ENCODE measurements around the gene RHBDF1.

Gene RHBDF1, protein sequence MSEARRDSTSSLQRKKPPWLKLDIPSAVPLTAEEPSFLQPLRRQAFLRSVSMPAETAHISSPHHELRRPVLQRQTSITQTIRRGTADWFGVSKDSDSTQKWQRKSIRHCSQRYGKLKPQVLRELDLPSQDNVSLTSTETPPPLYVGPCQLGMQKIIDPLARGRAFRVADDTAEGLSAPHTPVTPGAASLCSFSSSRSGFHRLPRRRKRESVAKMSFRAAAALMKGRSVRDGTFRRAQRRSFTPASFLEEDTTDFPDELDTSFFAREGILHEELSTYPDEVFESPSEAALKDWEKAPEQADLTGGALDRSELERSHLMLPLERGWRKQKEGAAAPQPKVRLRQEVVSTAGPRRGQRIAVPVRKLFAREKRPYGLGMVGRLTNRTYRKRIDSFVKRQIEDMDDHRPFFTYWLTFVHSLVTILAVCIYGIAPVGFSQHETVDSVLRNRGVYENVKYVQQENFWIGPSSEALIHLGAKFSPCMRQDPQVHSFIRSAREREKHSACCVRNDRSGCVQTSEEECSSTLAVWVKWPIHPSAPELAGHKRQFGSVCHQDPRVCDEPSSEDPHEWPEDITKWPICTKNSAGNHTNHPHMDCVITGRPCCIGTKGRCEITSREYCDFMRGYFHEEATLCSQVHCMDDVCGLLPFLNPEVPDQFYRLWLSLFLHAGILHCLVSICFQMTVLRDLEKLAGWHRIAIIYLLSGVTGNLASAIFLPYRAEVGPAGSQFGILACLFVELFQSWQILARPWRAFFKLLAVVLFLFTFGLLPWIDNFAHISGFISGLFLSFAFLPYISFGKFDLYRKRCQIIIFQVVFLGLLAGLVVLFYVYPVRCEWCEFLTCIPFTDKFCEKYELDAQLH

GRCh38 chr16:72561-73548 lies at the start of gene RHBDF1:
Gene RHBDF1 (minus strand): TSS chr16:72631. CDS start chr16:65015, 7,616 bp downstream.
- DNase-seq (ENCODE audit: low read depth in 4 of 4, low spot score in 1 of 4), result no peak

DNA sequence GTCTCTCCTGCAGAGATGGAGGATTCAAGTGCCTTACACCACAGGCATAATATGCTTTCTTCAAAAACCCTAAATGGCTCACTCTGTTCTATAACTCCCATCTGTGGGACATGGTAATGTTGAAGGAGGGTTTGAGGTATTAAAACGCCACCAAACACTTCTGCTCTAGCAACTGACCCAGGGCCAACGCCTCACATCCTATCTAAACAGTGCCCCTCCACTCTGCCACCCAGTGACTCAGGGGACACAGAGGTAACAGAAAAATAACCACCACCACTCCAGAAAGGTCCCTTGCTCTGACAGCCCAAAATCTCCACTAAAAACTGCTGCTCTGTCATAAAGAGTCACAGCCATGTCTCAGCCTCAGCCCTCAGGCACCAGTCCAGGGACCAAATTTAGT lies 48.3 kb upstream of the RHBDF1 start:
- no peak for DNase-seq (ENCODE audit: low read depth in 4 of 4, low spot score in 1 of 4)

GRCh38 chr16:119835-120491 lies 47.5 kb upstream of the RHBDF1 start:
- DNase-seq (ENCODE audit: low read depth in 4 of 4, low spot score in 1 of 4), result no peak

GRCh38 chr16:119295-119694 lies 46.9 kb upstream of the RHBDF1 start:
- DNase-seq (ENCODE audit: low read depth in 4 of 4, low spot score in 1 of 4), result no peak

DNA sequence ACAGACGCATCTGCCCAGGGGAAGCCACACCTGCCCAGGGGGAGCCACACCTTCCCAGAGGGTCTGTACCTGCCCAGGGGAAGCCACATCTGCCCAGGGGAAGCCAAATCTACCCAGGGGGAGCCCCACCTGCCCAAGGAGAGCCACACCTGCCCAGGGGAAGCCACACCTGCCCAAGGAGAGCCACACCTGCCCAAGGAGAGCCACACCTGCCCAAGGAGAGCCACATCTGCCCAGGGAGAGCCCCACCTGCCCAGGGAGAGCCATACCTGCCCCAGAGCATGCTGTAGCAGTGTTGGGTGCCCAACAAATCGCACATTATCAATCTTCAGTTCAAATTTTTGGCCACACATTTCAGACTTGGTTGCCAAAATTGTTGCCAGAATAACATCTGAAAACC lies 46.4 kb upstream of the RHBDF1 start:
- DNase-seq (ENCODE audit: low read depth in 4 of 4, low spot score in 1 of 4), result no peak

GRCh38 chr16:117379-118365 lies 45.2 kb upstream of the RHBDF1 start:
- DNase-seq (ENCODE audit: low read depth in 4 of 4, low spot score in 1 of 4), result peak; percentile 37 to 55 (median 48)

DNA sequence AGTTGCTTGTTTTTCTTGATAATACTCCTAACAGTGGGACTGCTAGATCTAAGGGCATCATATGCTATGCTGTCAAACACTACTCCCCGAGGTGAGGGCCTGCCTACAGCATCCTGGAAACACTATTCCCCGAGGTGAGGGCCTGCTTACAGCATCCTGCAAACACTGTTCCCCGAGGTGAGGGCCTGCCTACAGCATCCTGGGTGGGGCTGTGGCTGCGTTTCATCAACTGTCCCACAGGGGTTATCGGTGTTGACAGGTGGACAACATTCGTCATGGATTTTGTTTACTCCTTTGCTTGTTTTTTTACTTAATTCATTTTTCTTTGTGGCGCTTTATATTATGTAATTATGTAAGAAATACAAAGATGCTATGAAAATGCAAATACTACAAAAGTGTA lies 43.6 kb upstream of the RHBDF1 start:
- no peak for DNase-seq (ENCODE audit: low read depth in 4 of 4, low spot score in 1 of 4)

DNA sequence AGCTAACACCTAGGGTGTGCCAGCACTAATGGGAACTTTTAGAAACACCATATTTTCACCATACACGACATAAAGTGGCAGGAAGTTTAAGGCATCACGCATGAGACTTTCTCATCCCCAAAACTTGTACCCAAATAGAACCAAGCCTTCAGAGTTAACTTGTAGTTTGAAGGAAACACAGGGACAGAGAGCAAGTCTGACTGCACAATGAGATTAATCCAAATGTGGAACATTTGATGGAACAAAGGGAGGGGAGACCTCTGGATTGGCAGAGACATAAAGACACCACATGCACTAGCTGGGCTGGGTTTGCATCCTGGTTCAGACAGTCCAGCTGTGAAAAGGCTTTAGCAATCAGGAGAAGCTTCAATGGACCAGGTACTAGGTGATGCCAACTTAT lies 41.9 kb upstream of the RHBDF1 start:
- DNase-seq (ENCODE audit: low read depth in 4 of 4, low spot score in 1 of 4), result no peak

GRCh38 chr16:112153-112840 lies 39.9 kb upstream of the RHBDF1 start:
- DNase-seq (ENCODE audit: low read depth in 4 of 4, low spot score in 1 of 4), result no peak

- DNase-seq (ENCODE audit: low read depth in 4 of 4, low spot score in 1 of 4), result peak in 1 of 4 experiments; percentile 17
Measured at GRCh38 chr16:106623-107324, 34.3 kb upstream of the RHBDF1 start.

DNA sequence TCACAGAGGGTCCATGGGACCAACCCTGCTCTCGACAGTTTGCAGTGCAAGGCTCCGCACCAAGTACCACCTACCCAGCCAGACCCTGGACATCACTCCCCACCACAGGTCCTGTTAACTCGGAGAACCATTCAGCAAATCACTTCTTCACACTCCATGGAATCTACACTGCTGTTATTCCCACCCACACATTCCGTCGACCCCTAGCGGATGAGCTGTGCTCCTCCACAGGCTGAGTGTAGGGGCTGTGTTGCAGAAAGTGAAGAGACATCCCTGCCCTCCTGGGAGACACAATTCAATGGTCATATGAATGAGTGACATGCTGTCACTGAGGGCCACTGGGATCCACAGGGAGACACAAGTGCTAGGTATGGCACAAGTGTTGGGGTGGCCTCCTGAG lies 33.1 kb upstream of the RHBDF1 start:
- no peak for DNase-seq (ENCODE audit: low read depth in 4 of 4, low spot score in 1 of 4)

- DNase-seq (ENCODE audit: low read depth in 4 of 4, low spot score in 1 of 4), result no peak
Measured at GRCh38 chr16:104928-105327, 32.5 kb upstream of the RHBDF1 start.

GRCh38 chr16:104355-104754 lies 31.9 kb upstream of the RHBDF1 start:
- DNase-seq (ENCODE audit: low read depth in 4 of 4, low spot score in 1 of 4), result no peak

- no peak for DNase-seq (ENCODE audit: low read depth in 4 of 4, low spot score in 1 of 4)
Measured at GRCh38 chr16:102060-102855, 29.8 kb upstream of the RHBDF1 start.

- DNase-seq (ENCODE audit: low read depth in 4 of 4, low spot score in 1 of 4), result no peak
Measured at GRCh38 chr16:101586-101985, 29.2 kb upstream of the RHBDF1 start.

- no peak for DNase-seq (ENCODE audit: low read depth in 4 of 4, low spot score in 1 of 4)
Measured at GRCh38 chr16:100989-101388, 28.6 kb upstream of the RHBDF1 start.

GRCh38 chr16:97822-98221 lies 25.4 kb upstream of the RHBDF1 start:
- DNase-seq (ENCODE audit: low read depth in 4 of 4, low spot score in 1 of 4), result no peak
